Spleen (tissue), 11 donors: Measurements from ENCODE around the gene PCDH19. TPM values are rescaled to one million over a fixed set of nuclear protein-coding genes. Genes with fewer than 3 reads are reported as not detected.
A peak's percentile ranks its signal among the peaks of the same experiment; 100 is the strongest.

Experiments
- DNase-seq: peaks from one replicate; pipeline ENCODE4 v3.0.0-alpha.2; 2020
- H3K27ac ChIP-seq, 8 donors: fragments of 200-600 bp; sonication (generic) in 7 of 8; 1 replicate in 4 of 8; 2 replicates in 4 of 8; pipeline versions ENCODE4 v1.5.0 to v1.8.0; 2016 to 2021; ENCODE audit warnings: inconsistent platforms in 4 of 8, mild to moderate bottlenecking in 4 of 8, moderate library complexity in 1 of 8
- H3K27me3 ChIP-seq, 7 donors: fragments of 200-600 bp; sonication (generic) in 6 of 7; replicated peaks in 1 of 7; 1 replicate in 4 of 7; 2 replicates in 3 of 7; pipeline versions ENCODE4 v1.5.0 to v1.8.0; 2016 to 2021; ENCODE audit warnings: inconsistent platforms in 3 of 7, mild to moderate bottlenecking in 1 of 7
- H3K36me3 ChIP-seq, 6 donors: fragments of 200-600 bp; sonication (generic) in 5 of 6; 1 replicate in 4 of 6; 2 replicates in 2 of 6; pipeline versions ENCODE4 v1.5.0 to v1.8.0; 2016 to 2021; ENCODE audit warnings: inconsistent platforms in 2 of 6
- H3K4me1 ChIP-seq, 6 donors: fragments of 200-600 bp; sonication (generic) in 5 of 6; 1 replicate in 3 of 6; 2 replicates in 3 of 6; pipeline versions ENCODE4 v1.5.0 to v1.8.0; 2016 to 2021; ENCODE audit warnings: inconsistent platforms in 3 of 6
- H3K4me3 ChIP-seq, 8 donors: fragments of 200-600 bp; sonication (generic) in 7 of 8; 1 replicate in 4 of 8; 2 replicates in 4 of 8; pipeline versions ENCODE4 v1.5.0 to v1.8.0; 2016 to 2021; ENCODE audit warnings: inconsistent platforms in 4 of 8, mild to moderate bottlenecking in 4 of 8, moderate library complexity in 2 of 8
- H3K9me3 ChIP-seq, 8 donors: fragments of 200-600 bp; sonication (generic) in 7 of 8; 1 replicate in 4 of 8; 2 replicates in 4 of 8; pipeline versions ENCODE4 v1.5.0 to v1.8.0; 2016 to 2021; ENCODE audit warnings: inconsistent platforms in 4 of 8
- POLR2A ChIP-seq, 3 donors: fragments of 450-650 bp; IDR thresholded peaks; one replicate each; pipeline ENCODE4 v1.5.1; 2017; ENCODE audit warnings: antibody characterized with exemption in 3 of 3, mild to moderate bottlenecking in 1 of 3
- POLR2AphosphoS5 ChIP-seq, 3 donors: sonication (generic); formaldehyde crosslinking; IDR thresholded peaks; one replicate each; pipeline ENCODE4 v1.5.1; 2017; ENCODE audit warnings: antibody characterized with exemption in 3 of 3
- WGBS, 5 donors: extraction: QIAGEN DNeasy Blood & Tissue Kit in 3 of 5; methylation state at CpG; one replicate each; pipeline versions ENCODE4 v1.1.5 to v1.1.7; 2013 to 2018; 5-methylcytosine and 5-hydroxymethylcytosine counted together
- intact Hi-C: fragments of 100-400 bp; cut with DNase I; formaldehyde crosslinking; loops from one replicate; pipeline ENCODE4 v1.15.0; 2023; ENCODE audit warnings: low total_unique reads
- polyA plus RNA-seq, 3 donors: library from polyadenylated mRNA; stranded (reverse); fragments of 200-250 nt; gene quantifications; one replicate each; pipeline ENCODE4 v1.2.1, GENCODE V29; 2013
- total RNA-seq, 7 donors: library from RNA; depleted of rRNA in 3 of 7; stranded (reverse); fragments of >200 nt in 3 of 7; fragmentation: NEBNext Ultra II Directional in 4 of 7; extraction: Animal tissue kit (Norgen Biotek cat#: 25700) in 4 of 7; gene quantifications; one replicate each; pipeline versions ENCODE4 v1.1.0 to v1.2.1, GENCODE V29; 2016 to 2021
- TF ChIP-seq, protein P1 (sequence below), 11 experiments: fragments of 200-600 bp in 7 of 11; fragments of 450-650 bp in 4 of 11; sonication (generic) in 4 of 11; IDR thresholded peaks in 8 of 11; conservative IDR thresholded peaks in 3 of 11; 1 replicate in 7 of 11; 2 replicates in 4 of 11; pipeline versions ENCODE4 v1.4.0 to v1.8.0; 2016 to 2021; ENCODE audit warnings: antibody characterized with exemption in 11 of 11, inconsistent platforms in 4 of 11, mild to moderate bottlenecking in 1 of 11
- donor health status: healthy with polysubstance abuse.
- donor health status: DM: no; HTN: no; CAD: no; lungs with moderate emphysema.
- donor health status: DM: no; HTN: no; CAD: no.
- donor health status: Bipolar disorder and iron deficiency.
- donor health status: healthy.
- donor health status: DM: no; HTN: no; CAD: no.
- donor health status: DM: yes; HTN: yes; CAD: no.

The PCDH19 gene
- total and polyA plus RNA-seq, 10 donors: 0.02 to 0.34 (median 0.08) TPM

DNA sequence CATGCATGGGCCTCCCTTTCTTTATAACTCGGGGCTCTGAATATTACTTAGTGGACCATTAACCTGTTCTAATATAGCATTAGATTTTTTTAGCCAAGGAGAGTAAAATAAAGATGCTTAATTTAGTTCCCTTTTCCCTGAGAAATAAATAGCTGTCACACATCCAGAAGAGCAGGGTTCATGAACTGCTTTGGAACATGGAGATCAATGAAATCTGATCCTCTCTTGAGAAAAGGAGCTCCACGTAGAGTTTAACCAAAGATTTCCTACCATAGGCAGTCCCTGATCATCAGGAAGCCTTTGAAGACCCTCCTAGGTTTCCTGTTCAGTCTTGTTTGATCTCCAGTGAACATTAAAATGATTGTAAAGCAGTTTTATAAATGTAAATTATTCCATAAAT, 8.5 kb upstream of the PCDH19 start:
- H3K9me3 ChIP-seq: no peaks in the 10 kb centered on the region
- intact Hi-C loops: no loop called here
- peaks cover 0 to 14% (median 0%) of the 10 kb centered on the region in 7 donors for H3K27me3 ChIP-seq
- no peaks in the 10 kb centered on the region for H3K36me3 ChIP-seq
- no peaks in the 10 kb centered on the region for H3K4me1 ChIP-seq
- no peak for DNase-seq
- H3K4me3 ChIP-seq: no peak overlapping the region
- TF ChIP-seq, protein P1, sequence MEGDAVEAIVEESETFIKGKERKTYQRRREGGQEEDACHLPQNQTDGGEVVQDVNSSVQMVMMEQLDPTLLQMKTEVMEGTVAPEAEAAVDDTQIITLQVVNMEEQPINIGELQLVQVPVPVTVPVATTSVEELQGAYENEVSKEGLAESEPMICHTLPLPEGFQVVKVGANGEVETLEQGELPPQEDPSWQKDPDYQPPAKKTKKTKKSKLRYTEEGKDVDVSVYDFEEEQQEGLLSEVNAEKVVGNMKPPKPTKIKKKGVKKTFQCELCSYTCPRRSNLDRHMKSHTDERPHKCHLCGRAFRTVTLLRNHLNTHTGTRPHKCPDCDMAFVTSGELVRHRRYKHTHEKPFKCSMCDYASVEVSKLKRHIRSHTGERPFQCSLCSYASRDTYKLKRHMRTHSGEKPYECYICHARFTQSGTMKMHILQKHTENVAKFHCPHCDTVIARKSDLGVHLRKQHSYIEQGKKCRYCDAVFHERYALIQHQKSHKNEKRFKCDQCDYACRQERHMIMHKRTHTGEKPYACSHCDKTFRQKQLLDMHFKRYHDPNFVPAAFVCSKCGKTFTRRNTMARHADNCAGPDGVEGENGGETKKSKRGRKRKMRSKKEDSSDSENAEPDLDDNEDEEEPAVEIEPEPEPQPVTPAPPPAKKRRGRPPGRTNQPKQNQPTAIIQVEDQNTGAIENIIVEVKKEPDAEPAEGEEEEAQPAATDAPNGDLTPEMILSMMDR (IDR thresholded peaks at IDR 0.05 in 8 of 11, conservative IDR thresholded peaks at IDR 0.05 in 3 of 11): no peak
- no peak for TF ChIP-seq POLR2A (IDR thresholded peaks at IDR 0.05)
- TF ChIP-seq POLR2AphosphoS5 (IDR thresholded peaks at IDR 0.05): no peak
- WGBS, 5 donors: 56 to 66% (median 59%) methylated on average over 2 of the region's 2 CpGs
- H3K27ac ChIP-seq: no peak overlapping the region

DNA sequence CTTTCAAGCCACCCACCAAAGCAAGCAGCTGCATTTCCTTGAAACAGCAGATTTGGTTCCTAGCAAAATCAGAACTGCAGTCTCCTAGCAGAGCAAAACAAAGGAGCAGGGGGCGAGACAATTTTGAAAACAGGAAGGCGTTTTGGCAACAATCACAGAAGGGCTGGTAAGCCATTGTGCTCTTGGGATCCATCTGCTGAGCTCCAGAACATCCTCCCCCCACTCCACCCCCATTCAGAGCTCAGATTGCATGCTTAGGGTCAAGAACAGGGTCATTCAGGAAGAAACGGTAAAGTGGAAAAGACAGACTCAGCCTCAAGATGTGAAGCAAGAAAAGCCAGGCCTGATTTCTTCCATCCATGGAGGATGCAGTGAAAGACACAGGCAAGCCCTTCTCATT, 7.6 kb upstream of the PCDH19 start:
- H3K27me3 ChIP-seq: peaks cover 0 to 22% (median 2%) of the 10 kb centered on the region in 7 donors
- TF ChIP-seq POLR2A (IDR thresholded peaks at IDR 0.05): no peak
- 22 to 64% (median 48%) methylated on average over 3 of the region's 3 CpGs for WGBS, 5 donors

DNA sequence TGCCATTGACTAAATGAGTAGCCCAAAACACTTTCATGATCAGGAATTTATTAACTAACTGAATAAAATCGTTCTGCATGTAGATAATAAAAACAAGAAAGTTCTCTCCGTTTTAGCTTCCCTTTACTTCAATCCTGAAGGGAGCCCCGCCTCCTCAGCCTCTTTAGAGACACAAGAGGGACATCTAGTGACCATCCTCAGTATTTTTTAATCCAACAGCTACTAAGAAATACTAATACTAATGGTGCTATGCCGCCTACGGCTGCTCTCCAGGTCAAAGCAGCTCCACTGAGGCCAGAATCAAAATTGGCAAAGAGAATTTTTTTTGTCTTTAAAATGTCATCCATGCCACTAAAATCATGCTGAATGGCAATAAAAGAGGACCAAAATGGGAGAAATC, 3.2 kb upstream of the PCDH19 start:
- Histone ChIP-seq H3K27me3 (peaks cover 0 to 66% (median 47%) of the 10 kb centered on the region in 7 donors), H3K36me3 (no peaks in the 10 kb centered on the region), H3K9me3 (no peaks in the 10 kb centered on the region), H3K27ac (no peak overlapping the region), H3K4me3 (no peak overlapping the region), H3K4me1 (peaks cover 0 to 41% (median 20%) of the 10 kb centered on the region in 6 donors)
- no peak for DNase-seq
- WGBS, 5 donors: 0 to 4% (median 2%) methylated on average over 5 of the region's 5 CpGs
- intact Hi-C loops: no loop called here
- TF ChIP-seq, protein P1 (IDR thresholded peaks at IDR 0.05 in 8 of 11, conservative IDR thresholded peaks at IDR 0.05 in 3 of 11): peak in 8 of 11 experiments; percentile 17 to 46 (median 36)
- TF ChIP-seq POLR2A (IDR thresholded peaks at IDR 0.05): no peak

More for the DNA sequence above, 7.6 kb upstream of the PCDH19 start:
- H3K9me3 ChIP-seq: no peaks in the 10 kb centered on the region
- no peaks in the 10 kb centered on the region for H3K36me3 ChIP-seq
- H3K27ac ChIP-seq: no peak overlapping the region
- no peak overlapping the region for H3K4me3 ChIP-seq
- DNase-seq: no peak
- intact Hi-C loops: no loop called here
- H3K4me1 ChIP-seq: peaks cover 0 to 4% (median 0%) of the 10 kb centered on the region in 6 donors

DNA sequence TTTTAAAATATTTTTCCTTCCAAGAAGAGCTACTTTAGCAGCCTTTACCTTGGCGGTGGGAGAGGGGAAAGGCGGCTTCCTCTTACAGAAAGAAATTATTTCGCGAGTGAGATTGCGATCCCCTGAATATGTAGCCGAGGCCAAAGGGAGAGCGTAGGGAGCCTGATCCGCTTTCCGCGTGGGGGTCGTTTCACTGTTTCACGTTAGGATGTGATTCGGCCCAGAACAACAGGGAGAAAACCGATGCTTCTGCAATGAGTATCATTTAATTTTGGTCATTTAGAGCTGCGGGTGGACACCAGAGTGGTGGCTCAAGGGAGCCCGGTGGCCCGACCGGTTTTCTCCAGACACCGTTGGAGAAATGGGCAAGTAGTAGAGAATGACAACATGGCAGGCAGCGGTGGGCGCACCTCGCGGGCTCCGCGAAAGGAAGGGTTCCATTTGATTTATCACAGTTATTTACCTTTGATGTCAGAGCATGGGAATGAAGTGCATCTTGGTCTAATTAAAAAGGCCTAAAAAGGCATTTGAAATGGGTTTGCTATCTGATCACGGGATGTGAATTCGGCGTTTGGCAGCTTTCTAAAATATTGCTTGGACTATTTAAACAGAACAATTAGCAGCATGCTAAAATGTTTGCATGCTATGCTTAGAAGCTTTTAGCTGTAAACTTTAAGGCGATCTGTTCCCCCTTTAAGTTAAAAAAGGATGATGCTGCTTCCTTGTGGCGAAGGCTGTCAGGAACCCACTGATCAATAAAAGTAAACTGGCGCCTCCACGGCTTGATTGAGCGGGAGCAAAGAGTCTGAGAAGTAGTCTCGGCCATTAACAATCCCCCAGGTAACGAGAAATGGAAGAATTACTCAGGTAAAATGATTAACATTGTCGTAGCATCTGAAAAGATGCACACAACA, 2.0 kb upstream of the PCDH19 start:
- no peak for DNase-seq
- intact Hi-C loops: no loop called here
- Histone ChIP-seq H3K4me3 (no peak overlapping the region), H3K9me3 (no peaks in the 10 kb centered on the region), H3K27me3 (peaks cover 0 to 78% (median 58%) of the 10 kb centered on the region in 7 donors), H3K27ac (no peak overlapping the region), H3K36me3 (no peaks in the 10 kb centered on the region), H3K4me1 (peaks cover 0 to 41% (median 20%) of the 10 kb centered on the region in 6 donors)
- TF ChIP-seq POLR2AphosphoS5 (IDR thresholded peaks at IDR 0.05) (no peak), POLR2A (IDR thresholded peaks at IDR 0.05) (no peak)
- TF ChIP-seq, protein P1 (IDR thresholded peaks at IDR 0.05 in 8 of 11, conservative IDR thresholded peaks at IDR 0.05 in 3 of 11): no peak
- 8 to 40% (median 11%) methylated on average over 32 to 36 of the region's 36 CpGs for WGBS, 5 donors
